ENCODE results near the gene ADSL. TPM values are rescaled to one million over a fixed set of nuclear protein-coding genes. Genes with fewer than 3 reads are reported as not detected.
A peak's percentile ranks its signal among the peaks of the same experiment; 100 is the strongest.

The ADSL gene
- total and polyA plus RNA-seq, 4 donors = 19.4 to 54.5 (median 39.8) TPM

DNA sequence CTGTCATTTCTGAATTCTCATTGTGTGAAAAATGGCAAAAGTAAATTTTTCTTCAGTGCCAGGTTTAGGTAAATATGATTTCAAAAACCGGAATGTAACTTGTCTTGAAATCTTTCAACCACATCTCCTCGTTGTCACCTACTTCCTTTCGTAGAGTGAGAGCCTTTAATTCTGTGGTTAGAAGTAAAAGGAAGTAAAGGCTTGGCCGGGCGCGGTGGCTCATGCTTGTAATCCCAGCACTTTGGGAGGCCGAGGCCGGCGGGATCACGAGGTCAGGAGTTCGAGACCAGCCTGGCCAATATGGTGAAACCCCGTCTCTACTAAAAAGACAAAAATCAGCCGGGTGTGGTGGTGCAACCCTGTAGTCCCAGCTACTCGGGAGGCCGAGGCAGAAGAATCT lies 53.9 kb downstream of the ADSL start:
- TF ChIP-seq, protein P1, sequence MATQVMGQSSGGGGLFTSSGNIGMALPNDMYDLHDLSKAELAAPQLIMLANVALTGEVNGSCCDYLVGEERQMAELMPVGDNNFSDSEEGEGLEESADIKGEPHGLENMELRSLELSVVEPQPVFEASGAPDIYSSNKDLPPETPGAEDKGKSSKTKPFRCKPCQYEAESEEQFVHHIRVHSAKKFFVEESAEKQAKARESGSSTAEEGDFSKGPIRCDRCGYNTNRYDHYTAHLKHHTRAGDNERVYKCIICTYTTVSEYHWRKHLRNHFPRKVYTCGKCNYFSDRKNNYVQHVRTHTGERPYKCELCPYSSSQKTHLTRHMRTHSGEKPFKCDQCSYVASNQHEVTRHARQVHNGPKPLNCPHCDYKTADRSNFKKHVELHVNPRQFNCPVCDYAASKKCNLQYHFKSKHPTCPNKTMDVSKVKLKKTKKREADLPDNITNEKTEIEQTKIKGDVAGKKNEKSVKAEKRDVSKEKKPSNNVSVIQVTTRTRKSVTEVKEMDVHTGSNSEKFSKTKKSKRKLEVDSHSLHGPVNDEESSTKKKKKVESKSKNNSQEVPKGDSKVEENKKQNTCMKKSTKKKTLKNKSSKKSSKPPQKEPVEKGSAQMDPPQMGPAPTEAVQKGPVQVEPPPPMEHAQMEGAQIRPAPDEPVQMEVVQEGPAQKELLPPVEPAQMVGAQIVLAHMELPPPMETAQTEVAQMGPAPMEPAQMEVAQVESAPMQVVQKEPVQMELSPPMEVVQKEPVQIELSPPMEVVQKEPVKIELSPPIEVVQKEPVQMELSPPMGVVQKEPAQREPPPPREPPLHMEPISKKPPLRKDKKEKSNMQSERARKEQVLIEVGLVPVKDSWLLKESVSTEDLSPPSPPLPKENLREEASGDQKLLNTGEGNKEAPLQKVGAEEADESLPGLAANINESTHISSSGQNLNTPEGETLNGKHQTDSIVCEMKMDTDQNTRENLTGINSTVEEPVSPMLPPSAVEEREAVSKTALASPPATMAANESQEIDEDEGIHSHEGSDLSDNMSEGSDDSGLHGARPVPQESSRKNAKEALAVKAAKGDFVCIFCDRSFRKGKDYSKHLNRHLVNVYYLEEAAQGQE (IDR thresholded peaks at IDR 0.05) = no peak
- no peak for TF ChIP-seq RXRA (IDR thresholded peaks at IDR 0.05)
- H3K9me3 ChIP-seq (ENCODE audit: control insufficient read depth in 4 of 4, low read length in 3 of 4) = no peaks in the 10 kb centered on the region
- H3K4me1 ChIP-seq (ENCODE audit: control insufficient read depth in 4 of 4, insufficient read depth in 4 of 4, low read length in 3 of 4) = no peaks in the 10 kb centered on the region
- peak overlapping the region in 1 of 2 donors; percentile 10 for H3K27ac ChIP-seq (ENCODE audit: low read depth in 1 of 2, low read length in 2 of 2)
- no peak for DNase-seq (ENCODE audit: low spot score)
- WGBS = 79% methylated on average over 15 of the region's 15 CpGs
- H3K9ac ChIP-seq (ENCODE audit: low read depth in 1 of 2, low read length in 2 of 2) = no peak overlapping the region
- H3K36me3 ChIP-seq (ENCODE audit: control insufficient read depth in 4 of 4, insufficient read depth in 3 of 4, low read depth in 1 of 4, low read length in 3 of 4) = peaks cover 0 to 22% (median 15%) of the 10 kb centered on the region in 4 donors
- H3K4me3 ChIP-seq (ENCODE audit: low read depth in 1 of 3, low read length in 3 of 3) = no peak overlapping the region
- no peaks in the 10 kb centered on the region for H3K27me3 ChIP-seq (ENCODE audit: control insufficient read depth in 4 of 4, insufficient read depth in 4 of 4, low read length in 3 of 4)

DNA sequence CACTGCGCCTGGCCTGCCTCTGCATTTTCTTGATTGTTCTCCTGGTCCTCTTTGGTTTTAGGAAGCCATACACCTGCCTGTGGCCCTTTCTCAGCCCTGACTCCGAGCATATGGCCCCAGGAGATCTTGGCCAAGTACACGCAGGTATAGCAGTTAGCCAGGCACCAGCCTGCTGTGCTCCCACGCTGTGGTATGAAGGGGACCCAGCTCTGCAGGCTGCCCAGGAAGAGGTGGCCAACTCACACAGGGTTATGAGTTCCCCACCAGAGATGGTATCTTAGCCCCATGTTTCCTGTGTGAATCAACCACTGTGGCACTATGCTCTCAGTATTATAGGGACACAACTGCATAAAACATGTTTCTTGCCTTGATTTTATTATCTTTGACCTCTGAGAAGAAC lies 55.2 kb downstream of the ADSL start:
- Histone ChIP-seq H3K9ac (ENCODE audit: low read depth in 1 of 2, low read length in 2 of 2) (no peak overlapping the region), H3K4me3 (ENCODE audit: low read depth in 1 of 3, low read length in 3 of 3) (no peak overlapping the region), H3K36me3 (ENCODE audit: control insufficient read depth in 4 of 4, insufficient read depth in 3 of 4, low read depth in 1 of 4, low read length in 3 of 4) (peaks cover 0 to 36% (median 20%) of the 10 kb centered on the region in 4 donors), H3K27me3 (ENCODE audit: control insufficient read depth in 4 of 4, insufficient read depth in 4 of 4, low read length in 3 of 4) (no peaks in the 10 kb centered on the region), H3K4me1 (ENCODE audit: control insufficient read depth in 4 of 4, insufficient read depth in 4 of 4, low read length in 3 of 4) (no peaks in the 10 kb centered on the region), H3K9me3 (ENCODE audit: control insufficient read depth in 4 of 4, low read length in 3 of 4) (no peaks in the 10 kb centered on the region), H3K27ac (ENCODE audit: low read depth in 1 of 2, low read length in 2 of 2) (no peak overlapping the region)
- WGBS = 89% methylated on average over 4 of the region's 4 CpGs
- TF ChIP-seq, protein P2, sequence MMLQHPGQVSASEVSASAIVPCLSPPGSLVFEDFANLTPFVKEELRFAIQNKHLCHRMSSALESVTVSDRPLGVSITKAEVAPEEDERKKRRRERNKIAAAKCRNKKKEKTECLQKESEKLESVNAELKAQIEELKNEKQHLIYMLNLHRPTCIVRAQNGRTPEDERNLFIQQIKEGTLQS (IDR thresholded peaks at IDR 0.05) = no peak
- TF ChIP-seq SP1 (IDR thresholded peaks at IDR 0.05) (no peak), NR2F2 (IDR thresholded peaks at IDR 0.05) (no peak), RXRA (IDR thresholded peaks at IDR 0.05) (no peak), YY1 (IDR thresholded peaks at IDR 0.05) (no peak), GABPA (IDR thresholded peaks at IDR 0.05 in 1 of 2, conservative IDR thresholded peaks at IDR 0.05 in 1 of 2) (no peak), HNF4A (conservative IDR thresholded peaks at IDR 0.05) (no peak), JUND (IDR thresholded peaks at IDR 0.05) (no peak), FOXA2 (IDR thresholded peaks at IDR 0.05) (no peak), TAF1 (conservative IDR thresholded peaks at IDR 0.05) (no peak), HNF4G (IDR thresholded peaks at IDR 0.05) (no peak)
- TF ChIP-seq, protein P3, sequence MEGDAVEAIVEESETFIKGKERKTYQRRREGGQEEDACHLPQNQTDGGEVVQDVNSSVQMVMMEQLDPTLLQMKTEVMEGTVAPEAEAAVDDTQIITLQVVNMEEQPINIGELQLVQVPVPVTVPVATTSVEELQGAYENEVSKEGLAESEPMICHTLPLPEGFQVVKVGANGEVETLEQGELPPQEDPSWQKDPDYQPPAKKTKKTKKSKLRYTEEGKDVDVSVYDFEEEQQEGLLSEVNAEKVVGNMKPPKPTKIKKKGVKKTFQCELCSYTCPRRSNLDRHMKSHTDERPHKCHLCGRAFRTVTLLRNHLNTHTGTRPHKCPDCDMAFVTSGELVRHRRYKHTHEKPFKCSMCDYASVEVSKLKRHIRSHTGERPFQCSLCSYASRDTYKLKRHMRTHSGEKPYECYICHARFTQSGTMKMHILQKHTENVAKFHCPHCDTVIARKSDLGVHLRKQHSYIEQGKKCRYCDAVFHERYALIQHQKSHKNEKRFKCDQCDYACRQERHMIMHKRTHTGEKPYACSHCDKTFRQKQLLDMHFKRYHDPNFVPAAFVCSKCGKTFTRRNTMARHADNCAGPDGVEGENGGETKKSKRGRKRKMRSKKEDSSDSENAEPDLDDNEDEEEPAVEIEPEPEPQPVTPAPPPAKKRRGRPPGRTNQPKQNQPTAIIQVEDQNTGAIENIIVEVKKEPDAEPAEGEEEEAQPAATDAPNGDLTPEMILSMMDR (IDR thresholded peaks at IDR 0.05; ENCODE audit: low read depth, low read length, missing input control) = no peak
- TF ChIP-seq, protein P4, sequence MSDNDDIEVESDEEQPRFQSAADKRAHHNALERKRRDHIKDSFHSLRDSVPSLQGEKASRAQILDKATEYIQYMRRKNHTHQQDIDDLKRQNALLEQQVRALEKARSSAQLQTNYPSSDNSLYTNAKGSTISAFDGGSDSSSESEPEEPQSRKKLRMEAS (IDR thresholded peaks at IDR 0.05) = no peak
- TF ChIP-seq, protein P5, sequence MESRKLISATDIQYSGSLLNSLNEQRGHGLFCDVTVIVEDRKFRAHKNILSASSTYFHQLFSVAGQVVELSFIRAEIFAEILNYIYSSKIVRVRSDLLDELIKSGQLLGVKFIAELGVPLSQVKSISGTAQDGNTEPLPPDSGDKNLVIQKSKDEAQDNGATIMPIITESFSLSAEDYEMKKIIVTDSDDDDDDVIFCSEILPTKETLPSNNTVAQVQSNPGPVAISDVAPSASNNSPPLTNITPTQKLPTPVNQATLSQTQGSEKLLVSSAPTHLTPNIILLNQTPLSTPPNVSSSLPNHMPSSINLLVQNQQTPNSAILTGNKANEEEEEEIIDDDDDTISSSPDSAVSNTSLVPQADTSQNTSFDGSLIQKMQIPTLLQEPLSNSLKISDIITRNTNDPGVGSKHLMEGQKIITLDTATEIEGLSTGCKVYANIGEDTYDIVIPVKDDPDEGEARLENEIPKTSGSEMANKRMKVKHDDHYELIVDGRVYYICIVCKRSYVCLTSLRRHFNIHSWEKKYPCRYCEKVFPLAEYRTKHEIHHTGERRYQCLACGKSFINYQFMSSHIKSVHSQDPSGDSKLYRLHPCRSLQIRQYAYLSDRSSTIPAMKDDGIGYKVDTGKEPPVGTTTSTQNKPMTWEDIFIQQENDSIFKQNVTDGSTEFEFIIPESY (IDR thresholded peaks at IDR 0.05) = no peak
- DNase-seq (ENCODE audit: low spot score) = no peak

Measured in liver (tissue), 9 donors.